Naive thymus-derived CD4-positive, alpha-beta T cell (primary cell): ENCODE data around the gene RNF14. TPM values are rescaled to one million over a fixed set of nuclear protein-coding genes. Genes with fewer than 3 reads are reported as not detected.
A peak's percentile ranks its signal among the peaks of the same experiment; 100 is the strongest.
"Not testable (repeated sequence)": the region's sequence is repeated elsewhere in the genome, so short reads cannot be mapped to it uniquely, and the experiment has no call there.

Experiments
- ATAC-seq: fragments of 150-1000 bp; cut with Tn5 transposase; 2 replicates; pipeline ENCODE4 v1.10.0; 2021; ENCODE audit warnings: mild to moderate bottlenecking, moderate library complexity
- CTCF ChIA-PET: fragments of 350-600 bp; sonication (Branson Sonifier 250); formaldehyde crosslinking; loops from one replicate; lab custom pipeline; 2021; ENCODE audit warnings: antibody characterized with exemption; lab: Charles Lee
- POLR2A ChIA-PET: fragments of 350-600 bp; sonication (Branson Sonifier 250); formaldehyde crosslinking; loops from one replicate; lab custom pipeline; 2021; ENCODE audit warnings: antibody characterized with exemption, inconsistent platforms; lab: Charles Lee
- DNase-seq, 9 donors: peaks; one replicate each; pipeline versions ENCODE4 v3.0.0 to v3.0.0-alpha.2; 2020 to 2022; ENCODE audit warnings: mixed read lengths in 1 of 9
- H3K27ac ChIP-seq: one replicate; pipeline ENCODE4 v1.7.0; 2013; ENCODE audit warnings: mild to moderate bottlenecking, low read depth, low read length, moderate library complexity
- H3K27me3 ChIP-seq, 2 donors: one replicate each; pipeline ENCODE4 v1.7.0; 2013; ENCODE audit warnings: low read length in 2 of 2, mild to moderate bottlenecking in 2 of 2, moderate library complexity in 2 of 2; ENCODE audit not compliant: control insufficient read depth in 2 of 2, insufficient read depth in 2 of 2
- H3K36me3 ChIP-seq, 3 experiments: 1 replicate in 2 of 3; 2 replicates in 1 of 3; pipeline ENCODE4 v1.7.0; 2013; ENCODE audit warnings: low read length in 3 of 3, mild to moderate bottlenecking in 3 of 3, moderate library complexity in 1 of 3; ENCODE audit not compliant: insufficient read depth in 3 of 3, control insufficient read depth in 2 of 3
- H3K4me1 ChIP-seq, 2 donors: one replicate each; pipeline ENCODE4 v1.7.0; 2013; ENCODE audit warnings: low read length in 2 of 2, mild to moderate bottlenecking in 2 of 2, moderate library complexity in 1 of 2; ENCODE audit not compliant: control insufficient read depth in 2 of 2, insufficient read depth in 2 of 2
- H3K4me3 ChIP-seq: 2 replicates; pipeline ENCODE4 v1.7.0; 2013; ENCODE audit warnings: mild to moderate bottlenecking, low read length
- H3K9me3 ChIP-seq, 3 experiments: 1 replicate in 2 of 3; 2 replicates in 1 of 3; pipeline ENCODE4 v1.7.0; 2013; ENCODE audit warnings: low read length in 3 of 3; ENCODE audit not compliant: control insufficient read depth in 2 of 3
- H3K27ac Mint-ChIP-seq, 9 donors: one replicate each; pipeline ENCODE4 v1.8.0; 2020 to 2022; ENCODE audit warnings: mixed read lengths in 9 of 9, mild to moderate bottlenecking in 8 of 9, moderate library complexity in 5 of 9, inconsistent platforms in 2 of 9
- H3K27me3 Mint-ChIP-seq, 5 donors: one replicate each; pipeline ENCODE4 v1.8.0; 2021 to 2022; ENCODE audit warnings: mixed read lengths in 5 of 5, mild to moderate bottlenecking in 1 of 5
- H3K36me3 Mint-ChIP-seq, 5 donors: one replicate each; pipeline ENCODE4 v1.8.0; 2020 to 2022; ENCODE audit warnings: mixed read lengths in 5 of 5, mild to moderate bottlenecking in 3 of 5, inconsistent platforms in 1 of 5
- H3K4me1 Mint-ChIP-seq, 7 donors: one replicate each; pipeline ENCODE4 v1.8.0; 2020 to 2022; ENCODE audit warnings: mixed read lengths in 7 of 7, mild to moderate bottlenecking in 3 of 7, inconsistent platforms in 1 of 7
- H3K4me3 Mint-ChIP-seq, 10 donors: one replicate each; pipeline ENCODE4 v1.8.0; 2020 to 2022; ENCODE audit warnings: mild to moderate bottlenecking in 10 of 10, mixed read lengths in 10 of 10, moderate library complexity in 6 of 10, inconsistent platforms in 2 of 10
- H3K9me3 Mint-ChIP-seq, 11 donors: one replicate each; pipeline ENCODE4 v1.8.0; 2020 to 2022; ENCODE audit warnings: mixed read lengths in 11 of 11, mild to moderate bottlenecking in 4 of 11, inconsistent platforms in 1 of 11, moderate library complexity in 1 of 11
- intact Hi-C, 2 donors: fragments of 100-400 bp; cut with micrococcal nuclease; formaldehyde crosslinking; loops; one replicate each; pipeline ENCODE4 v1.15.1; 2023
- polyA plus RNA-seq, 2 donors: library from polyadenylated mRNA; unstranded; fragments of 300-500 nt; fragmentation: Illumina TruSeq; gene quantifications; one replicate each; pipeline ENCODE4 v1.2.3, GENCODE V29; 2021
- total RNA-seq, 6 experiments: library from RNA in 5 of 6; stranded (reverse) in 5 of 6; gene quantifications; 1 replicate in 5 of 6; 2 replicates in 1 of 6; pipeline ENCODE4 v1.2.3 and lab custom pipeline; 2021 to 2026

Gene RNF14
- total and polyA plus RNA-seq, 7 experiments from 2014 or later = 14.7 to 40.2 (median 31.4) TPM

GRCh38 chr5:142034994-142035393, 66.1 kb downstream of the RNF14 start:
- H3K4me1 ChIP-seq = peaks cover 0 to 20% of the 10 kb centered on the region in 2 donors
- no peaks in the 10 kb centered on the region for H3K36me3 ChIP-seq
- H3K36me3 Mint-ChIP-seq = peaks cover 0 to 10% (median 0%) of the 10 kb centered on the region in 5 donors
- DNase-seq (peak in 5 of 9 donors; percentile 18 to 35 (median 24)), ATAC-seq (no peak)
- intact Hi-C loops = loop anchor here in 1 of 2 donors (2.0 kb wide), 1 partner anchor 60 kb away; no protein-coding TSS in a partner anchor
- peaks cover 8 to 32% (median 22%) of the 10 kb centered on the region in 7 donors for H3K4me1 Mint-ChIP-seq
- H3K4me3 ChIP-seq = no peak overlapping the region
- no peaks in the 10 kb centered on the region for H3K27me3 Mint-ChIP-seq
- CTCF ChIA-PET = interaction anchor here (0.6 to 1.3 kb wide), 5 partner anchors 9 to 110 kb away, joined by 3 to 5 read pairs (median 3); no protein-coding TSS in a partner anchor
- H3K9me3 ChIP-seq = no peaks in the 10 kb centered on the region
- H3K27ac Mint-ChIP-seq = peak overlapping the region; percentile 19 to 83 (median 67)
- H3K9me3 Mint-ChIP-seq = peaks cover 0 to 2% (median 0%) of the 10 kb centered on the region in 11 donors
- H3K4me3 Mint-ChIP-seq = peak overlapping the region; percentile 3 to 69 (median 43)
- H3K27ac ChIP-seq = peak overlapping the region; percentile 29
- POLR2A ChIA-PET = interaction anchor here (0.7 to 2.7 kb wide), 7 partner anchors 10 to 73 kb away, joined by 3 to 16 read pairs (median 7); partner anchors contain the start of genes GNPDA1 and NDFIP1
- H3K27me3 ChIP-seq = no peaks in the 10 kb centered on the region

GRCh38 chr5:142036918-142037317, 68.0 kb downstream of the RNF14 start:
- H3K36me3 ChIP-seq = no peaks in the 10 kb centered on the region
- Mint-ChIP-seq H3K36me3 (peaks cover 0 to 10% (median 0%) of the 10 kb centered on the region in 5 donors), H3K4me3 (no peak overlapping the region), H3K27ac (no peak overlapping the region), H3K9me3 (peaks cover 0 to 2% (median 0%) of the 10 kb centered on the region in 11 donors), H3K4me1 (peaks cover 8 to 32% (median 22%) of the 10 kb centered on the region in 7 donors), H3K27me3 (no peaks in the 10 kb centered on the region)
- no peak overlapping the region for H3K4me3 ChIP-seq
- ChIA-PET POLR2A (interaction anchor here (1.1 kb wide), 1 partner anchor 73 kb away, joined by 3 read pairs; no protein-coding TSS in a partner anchor), CTCF (no interaction called here)
- intact Hi-C loops = no loop called here
- peaks cover 0 to 20% of the 10 kb centered on the region in 2 donors for H3K4me1 ChIP-seq
- no peak overlapping the region for H3K27ac ChIP-seq
- H3K9me3 ChIP-seq = no peaks in the 10 kb centered on the region
- no peaks in the 10 kb centered on the region for H3K27me3 ChIP-seq
- DNase-seq (no peak), ATAC-seq (no peak)

- Mint-ChIP-seq H3K27ac (peak overlapping the region in 1 of 9 donors; percentile 29), H3K36me3 (peaks cover 0 to 10% (median 0%) of the 10 kb centered on the region in 5 donors), H3K4me1 (peaks cover 8 to 32% (median 22%) of the 10 kb centered on the region in 7 donors)
- H3K4me3 ChIP-seq, H3K4me3 Mint-ChIP-seq, H3K27me3 Mint-ChIP-seq, H3K9me3 Mint-ChIP-seq, H3K36me3 ChIP-seq, ATAC-seq, H3K27ac ChIP-seq, H3K9me3 ChIP-seq, intact Hi-C loops, H3K27me3 ChIP-seq, DNase-seq, CTCF ChIA-PET: not testable (repeated sequence)
- H3K4me1 ChIP-seq = peaks cover 0 to 20% of the 10 kb centered on the region in 2 donors
- POLR2A ChIA-PET = interaction anchor here (0.7 kb wide), 1 partner anchor 13 kb away, joined by 5 read pairs; no protein-coding TSS in a partner anchor
Measured at GRCh38 chr5:142037599-142037998, 68.7 kb downstream of the RNF14 start.

- no peak for ATAC-seq
- POLR2A ChIA-PET = no interaction called here
- H3K4me3 ChIP-seq = no peak overlapping the region
- H3K27ac Mint-ChIP-seq = no peak overlapping the region
- no peaks in the 10 kb centered on the region for H3K27me3 Mint-ChIP-seq
- peaks cover 0 to 2% (median 0%) of the 10 kb centered on the region in 11 donors for H3K9me3 Mint-ChIP-seq
- DNase-seq = no peak
- no peaks in the 10 kb centered on the region for H3K9me3 ChIP-seq
- H3K4me1 ChIP-seq = peaks cover 0 to 19% of the 10 kb centered on the region in 2 donors
- peaks cover 8 to 20% (median 16%) of the 10 kb centered on the region in 7 donors for H3K4me1 Mint-ChIP-seq
- CTCF ChIA-PET = no interaction called here
- H3K4me3 Mint-ChIP-seq = no peak overlapping the region
- H3K36me3 Mint-ChIP-seq = peaks cover 0 to 9% (median 0%) of the 10 kb centered on the region in 5 donors
- H3K27ac ChIP-seq = no peak overlapping the region
- H3K27me3 ChIP-seq = no peaks in the 10 kb centered on the region
- H3K36me3 ChIP-seq = no peaks in the 10 kb centered on the region
- intact Hi-C loops = no loop called here
Measured at GRCh38 chr5:142038735-142039134, 69.8 kb downstream of the RNF14 start.

Other genes with a start within 250 kb of the RNF14 start
- 1 to 10 TPM in 1 of 5 experiments, under 1 TPM in 1, not detected in 3; 0.53 to 3.2 TPM for gene PCDH1, start 90.7 kb upstream of the RNF14 start, total RNA-seq
- under 1 TPM in 1 of 2 donors, not detected in 1; 0.05 TPM for gene PCDH1, start 90.7 kb upstream of the RNF14 start, polyA plus RNA-seq
- 100 to 1,000 TPM in 1 of 5 experiments, 10 to 100 TPM in 4; 77.3 to 101 (median 88.2) TPM for gene DELE1, start 45.2 kb upstream of the RNF14 start, total RNA-seq
- 10 to 100 TPM; 26.4 to 29.9 TPM for gene DELE1, start 45.2 kb upstream of the RNF14 start, polyA plus RNA-seq
- gene PCDH12, start 10.9 kb upstream of the RNF14 start, total RNA-seq = 1 to 10 TPM in 1 of 5 experiments, under 1 TPM in 1, not detected in 3; 0.78 to 1.5 TPM
- under 1 TPM; 0.11 to 0.29 TPM for gene PCDH12, start 10.9 kb upstream of the RNF14 start, polyA plus RNA-seq
- 10 to 100 TPM; 13.3 to 60.4 (median 26.4) TPM for gene GNPDA1, start 43.9 kb downstream of the RNF14 start, total RNA-seq
- 10 to 100 TPM; 37.9 to 47.7 TPM for gene GNPDA1, start 43.9 kb downstream of the RNF14 start, polyA plus RNA-seq
- 100 to 1,000 TPM in 2 of 5 experiments, 10 to 100 TPM in 3; 53.0 to 136 (median 95.5) TPM for gene NDFIP1, start 139.7 kb downstream of the RNF14 start, total RNA-seq
- gene NDFIP1, start 139.7 kb downstream of the RNF14 start, polyA plus RNA-seq = 100 to 1,000 TPM in 1 of 2 donors, 10 to 100 TPM in 1; 99.3 to 101 TPM